PFSK-1 (cell line): ENCODE measurements around the gene DUSP28.

ENCODE experiments used
- FOXP2 ChIP-seq: optimal IDR thresholded peaks from 2 replicates; pipeline ENCODE3; 2011; ENCODE audit warnings: borderline replicate concordance, control low read depth, inconsistent platforms; ENCODE audit not compliant: insufficient read depth; ENCODE audit errors: extremely low read length, extremely low read depth
- POLR2AphosphoS5 ChIP-seq: IDR thresholded peaks from 2 replicates; pipeline ENCODE4 v1.6.1; 2012; ENCODE audit warnings: low read depth, mild to moderate bottlenecking, control low read depth, low read length, moderate library complexity
- SIN3A ChIP-seq: IDR thresholded peaks from 2 replicates; pipeline ENCODE4 v1.6.1; 2012; ENCODE audit warnings: mild to moderate bottlenecking, low read length, moderate library complexity, borderline replicate concordance; ENCODE audit not compliant: insufficient read depth
- TAF1 ChIP-seq: IDR thresholded peaks from 2 replicates; pipeline ENCODE4 v1.6.1; 2012; ENCODE audit warnings: low read length, control low read depth, borderline replicate concordance; ENCODE audit not compliant: insufficient read depth
- TF ChIP-seq, protein P1 (sequence below), 2 experiments: IDR thresholded peaks; 2 replicates each; pipeline versions ENCODE4 v1.6.1 to v1.8.0; 2011 to 2012; ENCODE audit warnings: low read depth in 2 of 2, low read length in 2 of 2, control low read depth in 1 of 2, inconsistent platforms in 1 of 2, mild to moderate bottlenecking in 1 of 2, moderate library complexity in 1 of 2; ENCODE audit not compliant: insufficient read depth in 1 of 2

DUSP28 gene

GRCh38 chr2:240595381-240596079, 35.4 kb downstream of the DUSP28 start:
- TF ChIP-seq POLR2AphosphoS5 (no peak), SIN3A (no peak), FOXP2 (no peak), TAF1 (no peak)
- TF ChIP-seq, protein P1, sequence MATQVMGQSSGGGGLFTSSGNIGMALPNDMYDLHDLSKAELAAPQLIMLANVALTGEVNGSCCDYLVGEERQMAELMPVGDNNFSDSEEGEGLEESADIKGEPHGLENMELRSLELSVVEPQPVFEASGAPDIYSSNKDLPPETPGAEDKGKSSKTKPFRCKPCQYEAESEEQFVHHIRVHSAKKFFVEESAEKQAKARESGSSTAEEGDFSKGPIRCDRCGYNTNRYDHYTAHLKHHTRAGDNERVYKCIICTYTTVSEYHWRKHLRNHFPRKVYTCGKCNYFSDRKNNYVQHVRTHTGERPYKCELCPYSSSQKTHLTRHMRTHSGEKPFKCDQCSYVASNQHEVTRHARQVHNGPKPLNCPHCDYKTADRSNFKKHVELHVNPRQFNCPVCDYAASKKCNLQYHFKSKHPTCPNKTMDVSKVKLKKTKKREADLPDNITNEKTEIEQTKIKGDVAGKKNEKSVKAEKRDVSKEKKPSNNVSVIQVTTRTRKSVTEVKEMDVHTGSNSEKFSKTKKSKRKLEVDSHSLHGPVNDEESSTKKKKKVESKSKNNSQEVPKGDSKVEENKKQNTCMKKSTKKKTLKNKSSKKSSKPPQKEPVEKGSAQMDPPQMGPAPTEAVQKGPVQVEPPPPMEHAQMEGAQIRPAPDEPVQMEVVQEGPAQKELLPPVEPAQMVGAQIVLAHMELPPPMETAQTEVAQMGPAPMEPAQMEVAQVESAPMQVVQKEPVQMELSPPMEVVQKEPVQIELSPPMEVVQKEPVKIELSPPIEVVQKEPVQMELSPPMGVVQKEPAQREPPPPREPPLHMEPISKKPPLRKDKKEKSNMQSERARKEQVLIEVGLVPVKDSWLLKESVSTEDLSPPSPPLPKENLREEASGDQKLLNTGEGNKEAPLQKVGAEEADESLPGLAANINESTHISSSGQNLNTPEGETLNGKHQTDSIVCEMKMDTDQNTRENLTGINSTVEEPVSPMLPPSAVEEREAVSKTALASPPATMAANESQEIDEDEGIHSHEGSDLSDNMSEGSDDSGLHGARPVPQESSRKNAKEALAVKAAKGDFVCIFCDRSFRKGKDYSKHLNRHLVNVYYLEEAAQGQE (IDR thresholded peaks at IDR 0.05; ENCODE audit: insufficient read depth in 1 of 2, low read depth in 2 of 2, low read length in 2 of 2) = no peak

DNA sequence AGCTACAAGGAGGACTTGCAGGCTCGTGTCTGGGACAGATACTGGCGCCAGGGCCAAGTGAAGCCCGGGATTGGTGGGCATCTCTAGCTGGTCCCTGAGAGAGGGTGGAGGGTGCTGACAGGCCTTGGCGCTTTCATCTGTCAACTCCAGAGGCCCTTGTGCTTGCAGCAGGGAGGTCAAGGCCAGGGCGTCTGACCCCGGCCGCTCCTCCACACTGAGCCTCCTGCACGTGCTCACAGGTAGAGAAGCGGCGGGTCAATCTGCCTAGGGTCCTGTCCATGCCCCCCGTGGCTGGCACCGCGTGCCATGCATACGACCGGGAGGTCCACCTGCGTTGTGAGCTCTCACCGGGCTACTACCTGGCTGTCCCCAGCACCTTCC, 35.9 kb downstream of the DUSP28 start:
- TF ChIP-seq POLR2AphosphoS5 (no peak), SIN3A (no peak), FOXP2 (no peak)
- TF ChIP-seq, protein P1 (IDR thresholded peaks at IDR 0.05; ENCODE audit: insufficient read depth in 1 of 2, low read depth in 2 of 2, low read length in 2 of 2) = no peak

DNA sequence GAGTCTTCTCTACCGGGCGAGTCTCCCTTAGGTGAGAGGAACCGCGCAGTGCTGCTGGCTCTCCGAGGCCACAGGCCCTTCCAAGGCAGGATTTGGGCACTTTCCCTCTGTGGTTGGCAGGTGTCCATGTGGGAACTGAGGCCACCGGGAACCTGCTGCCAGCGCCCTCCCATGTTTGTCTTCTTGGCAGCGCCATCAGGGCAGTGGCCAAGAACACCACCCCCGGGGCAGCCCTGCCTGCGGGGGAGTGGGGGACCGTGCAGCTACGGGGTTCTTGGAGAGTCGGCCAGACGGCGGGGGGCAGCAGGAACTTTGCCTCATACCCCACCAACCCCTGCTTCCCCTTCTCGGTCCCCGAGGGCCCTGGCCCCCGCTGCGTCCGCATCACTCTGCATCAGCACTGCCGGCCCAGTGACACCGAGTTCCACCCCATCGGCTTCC, 36.4 kb downstream of the DUSP28 start:
- TF ChIP-seq, protein P1 (IDR thresholded peaks at IDR 0.05; ENCODE audit: insufficient read depth in 1 of 2, low read depth in 2 of 2, low read length in 2 of 2) = no peak
- TF ChIP-seq SIN3A (no peak), TAF1 (no peak), FOXP2 (no peak), POLR2AphosphoS5 (no peak)

DNA sequence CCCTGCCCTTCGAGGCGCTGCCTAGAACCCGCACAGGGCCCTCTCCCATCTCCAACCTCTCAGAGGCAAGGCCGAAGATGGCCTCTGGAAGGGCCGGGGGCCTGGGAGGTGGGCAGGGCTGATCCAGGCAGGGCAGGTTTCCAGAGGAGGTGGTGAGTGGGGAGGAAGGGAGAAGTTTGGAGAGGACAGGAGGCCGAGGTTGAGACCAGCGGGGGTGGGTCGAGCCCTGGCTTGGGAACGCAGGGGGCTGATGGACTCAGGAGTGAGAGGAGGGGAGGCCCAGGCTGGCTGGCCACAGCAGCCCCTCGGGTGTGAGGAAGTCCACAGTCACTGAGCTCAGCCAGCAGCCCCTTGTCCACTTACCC, 36.9 kb downstream of the DUSP28 start:
- TF ChIP-seq, protein P1 (IDR thresholded peaks at IDR 0.05; ENCODE audit: insufficient read depth in 1 of 2, low read depth in 2 of 2, low read length in 2 of 2) = no peak
